Calu3 (cell line): ENCODE results near the gene RIOK3. TPM values are rescaled to one million over a fixed set of nuclear protein-coding genes. Genes with fewer than 3 reads are reported as not detected.

ENCODE experiments used
- BruUV-seq: library from RNA; stranded (reverse); fragments of 400-500 nt; replicated peaks from 2 replicates; lab custom pipeline; 2021; lab: Mats Ljungman, UMichigan
- CTCF ChIA-PET: fragments of 300-600 bp; sonication (Branson Sonifier 250); formaldehyde crosslinking; loops from one replicate; lab custom pipeline; 2022; ENCODE audit warnings: antibody characterized with exemption; lab: Charles Lee
- DNase-seq: peaks from one replicate; pipeline ENCODE4 v3.0.0; 2022
- H3K27ac Mint-ChIP-seq: one replicate; pipeline ENCODE4 v1.8.0; 2022; ENCODE audit warnings: mixed read lengths; ENCODE audit not compliant: unreplicated experiment
- H3K27me3 Mint-ChIP-seq: one replicate; pipeline ENCODE4 v1.8.0; 2022; ENCODE audit warnings: mixed read lengths; ENCODE audit not compliant: unreplicated experiment
- H3K36me3 Mint-ChIP-seq: one replicate; pipeline ENCODE4 v1.8.0; 2022; ENCODE audit warnings: mild to moderate bottlenecking, moderate library complexity, mixed read lengths; ENCODE audit not compliant: insufficient read depth, unreplicated experiment
- H3K4me1 Mint-ChIP-seq: one replicate; pipeline ENCODE4 v1.8.0; 2022; ENCODE audit warnings: mild to moderate bottlenecking, low read depth, mixed read lengths; ENCODE audit not compliant: unreplicated experiment
- H3K4me3 Mint-ChIP-seq: one replicate; pipeline ENCODE4 v1.8.0; 2022; ENCODE audit warnings: mild to moderate bottlenecking, low read depth, moderate library complexity, mixed read lengths; ENCODE audit not compliant: unreplicated experiment
- H3K9me3 Mint-ChIP-seq: one replicate; pipeline ENCODE4 v1.8.0; 2022; ENCODE audit warnings: low read depth, mixed read lengths; ENCODE audit not compliant: unreplicated experiment
- CTCF ChIP-seq: fragments of 200-600 bp; IDR thresholded peaks from one replicate; pipeline ENCODE4 v1.8.0; 2022; ENCODE audit warnings: antibody characterized with exemption; ENCODE audit not compliant: unreplicated experiment
- intact Hi-C: fragments of 100-400 bp; cut with micrococcal nuclease; formaldehyde crosslinking; loops from one replicate; pipeline ENCODE4 v1.10.0; 2022; ENCODE audit not compliant: unreplicated experiment
- total RNA-seq: library from RNA; stranded (reverse); gene quantifications from 2 replicates; pipeline ENCODE4 v1.2.3, GENCODE V29; 2022

RIOK3 gene
- total RNA-seq, 1 experiment from 2014 or later, result 91.1 TPM

GRCh38 chr18:23451491-23451890 lies 1.6 kb upstream of the RIOK3 start:
- no peak overlapping the region for H3K4me3 Mint-ChIP-seq
- CTCF ChIA-PET, result no interaction called here
- DNase-seq, result no peak
- BruUV-seq, result no TSS peak
- H3K9me3 Mint-ChIP-seq, result no peaks in the 10 kb centered on the region
- no peak for TF ChIP-seq CTCF
- peaks cover 37% of the 10 kb centered on the region for H3K36me3 Mint-ChIP-seq
- no peaks in the 10 kb centered on the region for H3K27me3 Mint-ChIP-seq
- H3K27ac Mint-ChIP-seq, result peak overlapping the region; percentile 92
- H3K4me1 Mint-ChIP-seq, result peaks cover 16% of the 10 kb centered on the region
- intact Hi-C loops, result no loop called here

GRCh38 chr18:23452347-23452727 lies 750 bp upstream of the RIOK3 start:
- peak overlapping the region; percentile 83 for H3K4me3 Mint-ChIP-seq
- no peak for DNase-seq
- CTCF ChIA-PET, result interaction anchor here (1.3 kb wide), 1 partner anchor 46 kb away, joined by 4 read pairs; no protein-coding TSS in a partner anchor
- intact Hi-C loops, result no loop called here
- no TSS peak for BruUV-seq
- H3K36me3 Mint-ChIP-seq, result peaks cover 37% of the 10 kb centered on the region
- H3K27me3 Mint-ChIP-seq, result no peaks in the 10 kb centered on the region
- H3K4me1 Mint-ChIP-seq, result peaks cover 23% of the 10 kb centered on the region
- no peaks in the 10 kb centered on the region for H3K9me3 Mint-ChIP-seq
- peak overlapping the region; percentile 92 for H3K27ac Mint-ChIP-seq
- no peak for TF ChIP-seq CTCF

GRCh38 chr18:23453680-23454058 lies 582 bp downstream of the RIOK3 start:
- CTCF ChIA-PET, result interaction anchor here (0.7 to 1.5 kb wide), 3 partner anchors 11 to 320 kb away, joined by 3 to 5 read pairs (median 4); no protein-coding TSS in a partner anchor
- peak overlapping the region; percentile 83 for H3K4me3 Mint-ChIP-seq
- H3K4me1 Mint-ChIP-seq, result peaks cover 37% of the 10 kb centered on the region
- peak; percentile 3 for DNase-seq
- no peaks in the 10 kb centered on the region for H3K9me3 Mint-ChIP-seq
- BruUV-seq, result no TSS peak
- H3K36me3 Mint-ChIP-seq, result peaks cover 37% of the 10 kb centered on the region
- H3K27ac Mint-ChIP-seq, result peak overlapping the region; percentile 92
- TF ChIP-seq CTCF, result no peak
- intact Hi-C loops, result no loop called here
- H3K27me3 Mint-ChIP-seq, result no peaks in the 10 kb centered on the region

GRCh38 chr18:23456835-23457234 lies 3.7 kb downstream of the RIOK3 start:
- DNase-seq, result no peak

More at GRCh38 chr18:23456835-23457234, 3.7 kb downstream of the RIOK3 start:
- TF ChIP-seq CTCF, result no peak
- intact Hi-C loops, result no loop called here
- Mint-ChIP-seq H3K4me3 (no peak overlapping the region), H3K27me3 (no peaks in the 10 kb centered on the region), H3K9me3 (no peaks in the 10 kb centered on the region), H3K4me1 (peaks cover 63% of the 10 kb centered on the region), H3K36me3 (peaks cover 44% of the 10 kb centered on the region), H3K27ac (no peak overlapping the region)
- BruUV-seq, result no TSS peak
- CTCF ChIA-PET, result no interaction called here
